K562 (cell line): ENCODE measurements around the gene LCN12. TPM values are rescaled to one million over a fixed set of nuclear protein-coding genes. Genes with fewer than 3 reads are reported as not detected.

Source experiments
- CBX2 ChIP-seq: fragments of 200-600 bp; sonication (generic); IDR thresholded peaks from one replicate; pipeline ENCODE4 v1.6.1; 2012; ENCODE audit warnings: mild to moderate bottlenecking, low read length, inconsistent platforms; ENCODE audit not compliant: insufficient read depth, poor library complexity, severe bottlenecking
- CREM ChIP-seq: IDR thresholded peaks from 2 replicates; pipeline ENCODE4 v1.6.1; 2014; ENCODE audit warnings: antibody characterized with exemption, low read depth
- CXXC5 ChIP-seq: fragments of 250-450 bp; sonication (Bioruptor Pico); IDR thresholded peaks from 2 replicates; pipeline ENCODE4 v1.8.0; 2022; ENCODE audit warnings: inconsistent platforms, mild to moderate bottlenecking, moderate library complexity
- EGR1 ChIP-seq: fragments of 450-650 bp; conservative IDR thresholded peaks from 2 replicates; pipeline ENCODE4 v1.6.1; 2017; ENCODE audit warnings: mild to moderate bottlenecking
- GABPB2 ChIP-seq: fragments of 250-450 bp; sonication (Bioruptor Pico); conservative IDR thresholded peaks from 2 replicates; pipeline ENCODE4 v1.5.1; 2021; ENCODE audit warnings: mild to moderate bottlenecking
- HMGN3 ChIP-seq: IDR thresholded peaks from 2 replicates; pipeline ENCODE4 v1.6.1; 2011; ENCODE audit warnings: borderline replicate concordance, low read depth, mild to moderate bottlenecking, mixed read lengths, low read length; ENCODE audit not compliant: insufficient read length; ENCODE audit errors: extremely low read depth
- HOXB6 ChIP-seq: fragments of 250-450 bp; sonication (Bioruptor Pico); IDR thresholded peaks from 2 replicates; pipeline ENCODE4 v1.5.1; 2022; ENCODE audit warnings: mild to moderate bottlenecking, borderline replicate concordance
- JUND ChIP-seq, 2 experiments: IDR thresholded peaks; 2 replicates in 1 of 2; 3 replicates in 1 of 2; pipeline ENCODE4 v1.6.1; 2011; ENCODE audit warnings: borderline replicate concordance in 2 of 2, low read depth in 2 of 2, low read length in 2 of 2, improper control_type of control experiment in 1 of 2, missing biosample characterization in 1 of 2, missing genetic modification characterization in 1 of 2, missing genetic modification reagents in 1 of 2
- KDM5B ChIP-seq: fragments of 200-600 bp; sonication (generic); IDR thresholded peaks from 2 replicates; pipeline ENCODE4 v1.6.1; 2012; ENCODE audit warnings: low read depth, mild to moderate bottlenecking, moderate library complexity, low read length, control low read depth, inconsistent platforms; ENCODE audit not compliant: insufficient replicate concordance
- MTA3 ChIP-seq: fragments of 450-650 bp; formaldehyde crosslinking; IDR thresholded peaks from 2 replicates; pipeline ENCODE4 v1.6.1; 2017; ENCODE audit warnings: mild to moderate bottlenecking, borderline replicate concordance
- NBN ChIP-seq: fragments of 450-650 bp; IDR thresholded peaks from 2 replicates; pipeline ENCODE4 v1.6.1; 2016; ENCODE audit warnings: low read depth, mild to moderate bottlenecking
- NCOA2 ChIP-seq, 2 experiments: fragments of 450-650 bp; IDR thresholded peaks; 2 replicates each; pipeline ENCODE4 v1.6.1; 2018; ENCODE audit warnings: mild to moderate bottlenecking in 2 of 2, moderate library complexity in 1 of 2; ENCODE audit not compliant: partially characterized antibody in 2 of 2
- PHF8 ChIP-seq: fragments of 200-600 bp; sonication (generic); IDR thresholded peaks from 2 replicates; pipeline ENCODE4 v1.6.1; 2012; ENCODE audit warnings: mixed run types, mild to moderate bottlenecking, inconsistent platforms, low read length, moderate library complexity, borderline replicate concordance
- STAG1 ChIP-seq: sonication (generic); formaldehyde crosslinking; IDR thresholded peaks from 2 replicates; pipeline ENCODE4 v1.5.0; 2020; ENCODE audit warnings: missing genetic modification reagents, borderline replicate concordance
- TCF3 ChIP-seq: sonication (generic); formaldehyde crosslinking; IDR thresholded peaks from 2 replicates; pipeline ENCODE4 v1.4.0; 2020; ENCODE audit warnings: mild to moderate bottlenecking, missing genetic modification reagents
- TCF7L2 ChIP-seq: fragments of 150-350 bp; IDR thresholded peaks from 2 replicates; pipeline ENCODE4 v1.6.1; 2016; ENCODE audit warnings: low read depth, mild to moderate bottlenecking, low read length, moderate library complexity
- XRCC4 ChIP-seq: IDR thresholded peaks from one replicate; pipeline ENCODE4 v1.6.1; 2011; ENCODE audit not compliant: insufficient read depth, insufficient read length; ENCODE audit errors: extremely low read depth
- YBX1 ChIP-seq: fragments of 450-650 bp; IDR thresholded peaks from 2 replicates; pipeline ENCODE4 v1.7.1; 2016; ENCODE audit warnings: mild to moderate bottlenecking
- ZC3H11A ChIP-seq: IDR thresholded peaks from 2 replicates; pipeline ENCODE4 v1.6.1; 2012; ENCODE audit warnings: low read depth, low read length, improper control_type of control experiment
- ZFP30 ChIP-seq: fragments of 250-450 bp; sonication (Bioruptor Pico); IDR thresholded peaks from 2 replicates; pipeline ENCODE4 v1.8.0; 2022; ENCODE audit warnings: moderate library complexity, mild to moderate bottlenecking, inconsistent platforms, borderline replicate concordance
- ZNF165 ChIP-seq: fragments of 250-450 bp; sonication (Bioruptor Pico); IDR thresholded peaks from 2 replicates; pipeline ENCODE4 v1.4.0; 2020; ENCODE audit warnings: borderline replicate concordance
- ZNF445 ChIP-seq: fragments of 250-450 bp; sonication (Bioruptor Pico); IDR thresholded peaks from 2 replicates; pipeline ENCODE4 v1.4.0; 2020; ENCODE audit warnings: low read depth, mild to moderate bottlenecking, moderate library complexity
- polyA plus RNA-seq, 8 experiments: library from polyadenylated mRNA; depleted of rRNA in 4 of 8; stranded (reverse) in 5 of 8; unstranded in 3 of 8; fragments of >200 nt; fragmentation: Nextera tagmentation in 2 of 8; fragmentation: Illumina TruSeq in 1 of 8; extraction: Ambion mirVana in 2 of 8; extraction: Trizol in 1 of 8; gene quantifications; 2 replicates each; pipeline versions ENCODE4 v1.2.1 to v1.2.3, GENCODE V29; 2011 to 2014; ENCODE audit warnings: inconsistent platforms in 1 of 8, missing spikeins in 1 of 8
- total RNA-seq, 7 experiments: library from RNA; depleted of rRNA in 6 of 7; stranded (reverse); fragments of >200 nt in 6 of 7; fragmentation: Illumina TruSeq in 2 of 7; extraction: Trizol in 2 of 7; gene quantifications; 2 replicates each; pipeline versions ENCODE4 v1.2.1 to v1.2.3, GENCODE V29; 2011 to 2021; ENCODE audit warnings: low replicate concordance in 1 of 7
- TF ChIP-seq, protein P1 (sequence below): fragments of 450-650 bp; IDR thresholded peaks from 2 replicates; pipeline ENCODE4 v1.6.1; 2016
- TF ChIP-seq, protein P2 (sequence below): IDR thresholded peaks from 3 replicates; pipeline ENCODE4 v1.6.1; 2011; ENCODE audit warnings: borderline replicate concordance, mild to moderate bottlenecking; ENCODE audit not compliant: insufficient read length, insufficient read depth
- TF ChIP-seq, protein P3 (sequence below): fragments of 450-650 bp; formaldehyde crosslinking; IDR thresholded peaks from 2 replicates; pipeline ENCODE4 v1.4.0; 2020; ENCODE audit warnings: mild to moderate bottlenecking, moderate library complexity

LCN12 gene
- total and polyA plus RNA-seq, 9 of the 15 experiments (the other 6 are each of a cell fraction or from before 2014, with no cell fraction given) = 0.05 TPM; not detected in 8

DNA sequence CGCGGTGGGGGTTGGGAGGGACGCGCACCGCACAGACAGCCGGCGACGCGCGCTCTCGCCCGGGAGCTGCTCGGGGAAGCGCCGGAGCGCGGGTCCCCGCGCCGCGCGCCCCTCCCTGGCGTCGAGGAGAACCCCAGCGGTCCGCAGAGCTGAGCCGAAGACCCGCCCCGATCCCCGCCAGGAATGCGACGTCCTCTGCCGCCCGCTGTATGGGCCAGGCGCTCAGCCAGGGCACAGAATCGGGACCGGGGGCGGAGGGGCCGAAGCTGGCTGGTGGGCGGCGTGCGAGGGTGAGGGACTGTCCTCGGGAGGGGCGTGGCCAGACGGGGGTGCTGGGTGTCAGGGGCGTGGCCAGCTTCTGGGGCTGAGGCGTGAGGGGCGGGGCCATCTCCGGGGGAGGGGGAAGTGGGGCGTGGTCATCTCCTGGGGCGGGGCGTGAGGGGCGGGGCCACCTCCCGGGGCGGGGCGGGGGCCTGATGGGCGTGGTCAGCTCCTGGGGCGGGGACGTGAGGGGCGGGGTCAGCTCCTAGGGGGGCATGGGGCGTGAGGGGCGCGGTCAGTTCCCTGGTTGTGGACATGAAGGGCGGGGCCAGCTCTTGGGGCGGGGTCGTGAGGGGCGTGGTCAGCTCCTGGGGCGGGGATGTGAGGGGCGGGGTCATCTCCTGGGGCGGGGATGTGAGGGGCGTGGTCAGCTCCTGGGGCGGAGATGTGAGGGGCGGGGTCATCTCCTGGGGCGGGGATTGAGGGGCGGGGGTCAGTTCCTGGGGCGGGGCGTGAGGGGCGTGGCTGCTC is 26.2 kb downstream of the LCN12 start (continued):
- TF ChIP-seq, protein P1, sequence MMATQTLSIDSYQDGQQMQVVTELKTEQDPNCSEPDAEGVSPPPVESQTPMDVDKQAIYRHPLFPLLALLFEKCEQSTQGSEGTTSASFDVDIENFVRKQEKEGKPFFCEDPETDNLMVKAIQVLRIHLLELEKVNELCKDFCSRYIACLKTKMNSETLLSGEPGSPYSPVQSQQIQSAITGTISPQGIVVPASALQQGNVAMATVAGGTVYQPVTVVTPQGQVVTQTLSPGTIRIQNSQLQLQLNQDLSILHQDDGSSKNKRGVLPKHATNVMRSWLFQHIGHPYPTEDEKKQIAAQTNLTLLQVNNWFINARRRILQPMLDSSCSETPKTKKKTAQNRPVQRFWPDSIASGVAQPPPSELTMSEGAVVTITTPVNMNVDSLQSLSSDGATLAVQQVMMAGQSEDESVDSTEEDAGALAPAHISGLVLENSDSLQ = no peak; the same call in 1 of the 2 replicates
- TF ChIP-seq, protein P2, sequence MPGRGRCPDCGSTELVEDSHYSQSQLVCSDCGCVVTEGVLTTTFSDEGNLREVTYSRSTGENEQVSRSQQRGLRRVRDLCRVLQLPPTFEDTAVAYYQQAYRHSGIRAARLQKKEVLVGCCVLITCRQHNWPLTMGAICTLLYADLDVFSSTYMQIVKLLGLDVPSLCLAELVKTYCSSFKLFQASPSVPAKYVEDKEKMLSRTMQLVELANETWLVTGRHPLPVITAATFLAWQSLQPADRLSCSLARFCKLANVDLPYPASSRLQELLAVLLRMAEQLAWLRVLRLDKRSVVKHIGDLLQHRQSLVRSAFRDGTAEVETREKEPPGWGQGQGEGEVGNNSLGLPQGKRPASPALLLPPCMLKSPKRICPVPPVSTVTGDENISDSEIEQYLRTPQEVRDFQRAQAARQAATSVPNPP = no peak
- TF ChIP-seq STAG1 (CRISPR knock-in tag) = no peak
- TF ChIP-seq KDM5B = no peak
- TF ChIP-seq, protein P3, sequence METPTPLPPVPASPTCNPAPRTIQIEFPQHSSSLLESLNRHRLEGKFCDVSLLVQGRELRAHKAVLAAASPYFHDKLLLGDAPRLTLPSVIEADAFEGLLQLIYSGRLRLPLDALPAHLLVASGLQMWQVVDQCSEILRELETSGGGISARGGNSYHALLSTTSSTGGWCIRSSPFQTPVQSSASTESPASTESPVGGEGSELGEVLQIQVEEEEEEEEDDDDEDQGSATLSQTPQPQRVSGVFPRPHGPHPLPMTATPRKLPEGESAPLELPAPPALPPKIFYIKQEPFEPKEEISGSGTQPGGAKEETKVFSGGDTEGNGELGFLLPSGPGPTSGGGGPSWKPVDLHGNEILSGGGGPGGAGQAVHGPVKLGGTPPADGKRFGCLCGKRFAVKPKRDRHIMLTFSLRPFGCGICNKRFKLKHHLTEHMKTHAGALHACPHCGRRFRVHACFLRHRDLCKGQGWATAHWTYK (CRISPR knock-in tag) = no peak
- TF ChIP-seq PHF8 = peak; percentile 41; the same call in 1 of the 2 replicates
- peak; percentile 65 for TF ChIP-seq CXXC5 (CRISPR knock-in tag)
- TF ChIP-seq ZNF165 (CRISPR knock-in tag) = no peak
- no peak for TF ChIP-seq TCF3 (CRISPR knock-in tag)
- no peak for TF ChIP-seq NCOA2 (IDR thresholded peaks at IDR 0.05; ENCODE audit: partially characterized antibody in 2 of 2)
- TF ChIP-seq EGR1 = peak; percentile 92
- no peak for TF ChIP-seq NBN
- TF ChIP-seq TCF7L2 = no peak
- no peak for TF ChIP-seq ZFP30
- 0 out of 2 replicates have a peak, but pooled peaks have one; percentile 72 for TF ChIP-seq MTA3
- TF ChIP-seq HOXB6 (CRISPR knock-in tag) = no peak
- peak; percentile 15; the same call in 1 of the 2 replicates for TF ChIP-seq CREM
- TF ChIP-seq YBX1 = no peak
- peak; percentile 63 for TF ChIP-seq HMGN3
- TF ChIP-seq XRCC4 = no peak
- TF ChIP-seq ZC3H11A = no peak
- TF ChIP-seq CBX2 = no peak
- TF ChIP-seq GABPB2 (CRISPR knock-in tag) = no peak
- TF ChIP-seq ZNF445 (CRISPR knock-in tag) = no peak
- TF ChIP-seq JUND (IDR thresholded peaks at IDR 0.05; ENCODE audit: borderline replicate concordance, low read depth, low read length) = no peak
- no peak for TF ChIP-seq JUND (tag; IDR thresholded peaks at IDR 0.05; ENCODE audit: borderline replicate concordance, low read depth, low read length)
